Activated T-cell treated with anti-CD3 and anti-CD28 coated beads, Interleukin-2, amount 50 U/mL, for 48 hours (primary cell): ENCODE measurements around the gene THUMPD3.
A peak's percentile ranks its signal among the peaks of the same experiment; 100 is the strongest.

ENCODE experiments used
- DNase-seq, 2 experiments: peaks; one replicate each; pipeline ENCODE4 v3.0.0-alpha.2; 2020

The THUMPD3 gene

DNA sequence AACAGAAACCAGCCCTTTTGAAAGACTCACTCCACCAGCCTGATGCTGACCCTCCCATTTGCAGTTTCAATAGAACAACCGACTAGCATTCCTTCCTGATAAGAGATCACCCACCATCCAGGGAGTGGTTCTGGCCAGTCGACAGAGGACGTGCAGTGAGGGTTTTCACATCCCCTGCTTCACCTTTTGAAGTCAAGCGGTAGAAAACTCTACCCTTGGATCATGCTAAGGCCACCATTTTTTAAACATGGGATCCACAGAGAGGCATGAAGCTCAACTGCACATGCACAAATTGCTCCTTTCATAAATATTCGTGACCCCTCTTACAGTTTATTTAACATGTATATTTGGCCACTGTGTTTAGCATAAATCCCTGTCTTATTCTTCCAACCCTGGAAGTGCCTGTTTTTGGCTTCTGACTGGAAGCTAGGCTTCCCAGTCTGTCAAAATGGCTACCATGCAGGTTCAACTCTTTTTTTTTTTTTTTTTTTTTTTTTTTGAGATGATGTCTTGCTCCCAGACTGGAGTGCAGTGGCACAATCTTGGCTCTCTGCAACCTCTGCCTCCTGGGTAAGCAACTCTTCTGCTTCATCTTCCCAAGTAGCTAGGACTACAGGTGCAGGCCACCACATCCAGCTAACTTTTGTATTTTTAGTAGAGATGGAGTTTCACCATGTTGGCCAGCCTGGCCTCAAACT lies 1.0 kb upstream of the THUMPD3 start:
- DNase-seq: no peak

DNA sequence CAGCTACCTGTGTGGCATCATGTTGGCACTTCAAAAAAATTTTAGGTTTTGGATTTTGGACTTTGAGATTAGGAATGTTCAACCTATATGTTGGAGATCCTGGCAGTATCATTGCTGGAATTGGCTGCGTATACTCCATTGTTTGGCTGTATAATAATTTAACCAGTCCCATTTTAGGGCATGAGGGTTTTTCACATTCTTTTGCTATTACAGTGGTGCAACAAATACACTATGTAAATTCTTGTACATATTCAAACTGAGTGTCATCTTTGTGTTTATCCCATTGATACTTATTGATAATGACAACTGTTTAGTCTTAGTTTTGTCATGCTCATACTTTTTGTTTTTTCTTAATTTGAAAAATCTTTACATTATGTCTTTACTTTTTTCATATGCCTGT lies 6.7 kb downstream of the THUMPD3 start:
- no peak for DNase-seq

DNA sequence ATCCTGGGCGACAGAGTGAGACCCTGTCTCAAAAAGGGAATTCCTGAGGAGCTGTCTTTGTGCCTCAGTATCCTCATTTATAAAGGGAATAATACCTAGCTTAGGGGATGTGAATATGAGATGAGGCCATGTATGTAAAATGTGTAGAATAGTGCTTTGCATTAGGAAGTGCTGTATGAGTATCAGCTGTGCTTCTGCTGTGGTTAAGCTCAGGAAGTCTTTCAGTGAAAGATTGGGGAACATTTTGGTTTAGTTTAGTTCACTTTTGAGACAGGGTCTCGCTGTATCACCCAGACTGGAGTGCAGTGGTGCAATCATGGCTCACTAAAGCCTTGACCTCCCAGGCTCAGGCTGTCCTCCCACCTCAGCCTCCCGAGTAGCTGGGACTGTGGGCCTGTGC lies 10.6 kb downstream of the THUMPD3 start:
- no peak for DNase-seq

DNA sequence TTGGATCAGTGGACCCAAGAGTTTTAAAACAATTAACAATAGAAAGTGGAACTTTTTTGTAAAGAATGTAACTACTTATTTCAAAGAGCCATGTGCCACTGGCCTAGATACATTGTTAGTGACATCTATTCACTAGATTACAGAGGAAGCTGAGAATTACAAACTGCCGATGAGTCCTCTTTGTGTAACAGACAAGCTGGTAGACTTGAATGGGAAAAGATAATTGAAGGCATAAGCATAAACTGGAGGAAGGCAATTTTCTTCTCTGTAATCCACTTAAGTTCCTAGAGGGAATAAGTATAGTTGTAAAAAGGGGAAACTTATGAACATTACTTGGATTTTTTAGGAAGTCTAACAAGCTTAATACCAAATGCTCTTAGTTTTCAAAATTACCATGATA lies 15.1 kb downstream of the THUMPD3 start:
- DNase-seq: no peak

DNA sequence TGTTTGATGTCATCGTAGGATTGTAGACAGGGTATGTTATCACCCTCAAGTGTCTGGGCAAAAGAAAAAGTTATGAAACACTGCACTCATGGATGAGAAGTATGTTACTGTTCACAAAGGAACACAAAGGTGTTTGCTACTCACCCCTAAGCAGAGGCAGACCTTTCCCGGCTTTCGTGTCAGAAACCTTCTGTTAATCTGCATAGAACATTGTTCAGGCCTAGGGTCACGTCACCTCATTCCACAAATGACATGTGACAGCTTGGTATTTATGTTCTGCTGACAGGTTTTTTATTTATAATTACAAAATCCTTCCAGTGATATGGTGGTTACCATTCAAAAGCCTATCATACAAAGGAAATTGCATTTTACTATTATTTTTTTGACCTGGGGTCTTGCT lies 16.5 kb downstream of the THUMPD3 start:
- DNase-seq: no peak

DNA sequence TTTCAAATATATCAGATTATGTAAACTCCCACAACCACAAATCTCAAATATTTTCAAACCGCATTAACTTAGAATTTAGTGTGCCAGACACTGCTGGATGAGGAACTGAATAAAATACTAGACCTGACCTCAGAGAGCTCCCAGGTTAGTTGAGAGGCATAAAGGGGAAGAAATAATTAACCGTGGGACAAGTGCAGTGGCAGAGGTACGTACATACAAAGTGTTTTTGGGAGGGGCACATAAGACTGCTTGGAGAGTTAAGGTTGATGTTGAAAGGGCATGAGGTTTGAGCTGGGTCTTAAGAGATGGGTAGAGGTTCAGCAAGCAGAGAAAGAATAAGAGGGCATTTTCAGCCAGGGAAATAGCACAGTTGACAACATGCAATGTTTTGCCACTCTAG lies 17.2 kb downstream of the THUMPD3 start:
- DNase-seq: no peak

DNA sequence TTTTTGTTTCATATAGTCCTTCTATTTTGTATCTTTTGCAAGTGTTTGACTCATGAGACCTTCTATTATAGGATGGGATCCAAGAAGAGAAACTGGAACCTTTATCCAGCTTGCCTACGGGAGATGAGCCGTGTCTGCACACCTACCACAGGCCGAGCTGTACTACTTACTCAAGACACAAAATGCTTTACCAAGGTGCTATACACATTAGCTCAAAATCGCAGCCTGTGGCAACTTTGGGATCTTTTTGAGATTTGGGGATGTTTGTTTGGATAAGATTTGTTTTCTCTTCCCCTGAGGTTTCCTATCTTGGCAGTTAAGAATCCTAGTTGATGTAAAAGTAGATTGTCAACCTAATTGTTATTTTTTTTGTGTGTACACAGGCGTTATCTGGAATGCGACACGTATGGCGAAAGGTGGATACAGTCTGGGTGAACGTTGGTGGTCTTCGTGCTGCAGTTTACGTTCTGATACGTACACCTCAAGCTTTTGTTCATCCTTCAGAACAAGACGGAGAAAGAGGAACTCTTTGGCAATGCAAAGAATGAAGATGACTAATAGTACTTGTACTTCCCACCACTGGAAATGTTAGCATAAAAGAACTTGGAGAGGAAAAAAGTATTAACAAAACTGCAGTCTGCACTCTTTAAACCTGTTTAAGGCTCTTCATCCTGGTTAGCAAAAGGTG lies 21.4 kb downstream of the THUMPD3 start:
- no peak for DNase-seq

DNA sequence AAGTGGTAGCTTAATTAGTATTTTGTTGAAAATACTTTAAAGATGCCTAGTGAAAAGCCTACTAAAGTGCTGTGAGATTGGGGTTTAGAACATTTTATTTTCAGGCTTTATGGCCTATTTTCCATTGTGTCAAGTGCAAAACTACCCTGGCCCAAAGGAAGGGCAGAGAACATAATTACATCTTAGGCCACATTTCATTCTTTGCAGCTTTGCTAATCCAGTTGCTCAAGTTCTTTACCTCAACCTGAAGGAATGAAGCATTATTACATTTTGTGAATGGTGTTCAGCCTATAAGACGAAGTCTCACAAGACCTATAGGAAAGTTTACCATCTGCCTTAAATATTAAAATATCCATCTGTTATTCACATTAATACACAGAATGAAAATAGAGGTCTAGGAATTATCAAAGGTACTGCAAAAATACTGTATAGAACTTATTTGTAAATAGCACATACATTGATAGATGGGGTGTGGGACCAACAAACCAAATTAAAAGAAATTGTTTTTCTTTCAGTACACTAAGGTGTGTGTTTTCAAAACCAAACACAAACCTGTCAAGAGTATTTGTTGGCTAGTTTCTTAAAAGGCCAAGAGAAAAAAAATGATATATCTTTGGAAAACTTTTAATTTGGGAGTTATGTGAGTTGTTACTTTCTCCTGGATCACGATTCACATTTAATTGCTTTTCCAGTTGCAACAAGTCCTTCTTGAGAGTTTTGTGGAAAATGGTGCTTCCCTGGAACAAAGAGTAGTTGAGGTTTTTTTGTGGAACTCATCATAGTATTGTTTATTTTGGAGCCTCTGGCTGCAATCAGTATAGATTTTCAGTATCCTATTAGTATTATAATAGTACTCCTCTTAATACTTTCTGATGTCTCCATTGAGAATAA lies 22.6 kb downstream of the THUMPD3 start:
- DNase-seq: no peak

DNA sequence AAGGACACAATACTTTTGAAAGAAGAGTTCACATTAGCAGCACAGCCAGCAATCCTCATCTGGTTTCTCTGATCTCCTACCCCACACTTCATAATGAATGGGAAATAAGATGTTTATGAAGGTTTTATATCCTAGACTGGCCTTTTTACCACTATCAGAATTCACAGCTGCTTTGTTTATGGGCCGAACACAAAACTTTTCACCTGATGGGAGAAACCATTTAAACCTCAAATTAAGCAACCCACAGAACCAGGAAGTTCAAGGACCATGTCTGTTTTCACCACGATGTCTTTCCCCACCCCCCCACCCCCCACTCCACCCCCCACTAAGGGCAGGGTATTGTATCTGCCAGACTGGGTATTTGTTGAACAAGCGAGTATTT lies 23.2 kb downstream of the THUMPD3 start:
- DNase-seq: no peak

DNA sequence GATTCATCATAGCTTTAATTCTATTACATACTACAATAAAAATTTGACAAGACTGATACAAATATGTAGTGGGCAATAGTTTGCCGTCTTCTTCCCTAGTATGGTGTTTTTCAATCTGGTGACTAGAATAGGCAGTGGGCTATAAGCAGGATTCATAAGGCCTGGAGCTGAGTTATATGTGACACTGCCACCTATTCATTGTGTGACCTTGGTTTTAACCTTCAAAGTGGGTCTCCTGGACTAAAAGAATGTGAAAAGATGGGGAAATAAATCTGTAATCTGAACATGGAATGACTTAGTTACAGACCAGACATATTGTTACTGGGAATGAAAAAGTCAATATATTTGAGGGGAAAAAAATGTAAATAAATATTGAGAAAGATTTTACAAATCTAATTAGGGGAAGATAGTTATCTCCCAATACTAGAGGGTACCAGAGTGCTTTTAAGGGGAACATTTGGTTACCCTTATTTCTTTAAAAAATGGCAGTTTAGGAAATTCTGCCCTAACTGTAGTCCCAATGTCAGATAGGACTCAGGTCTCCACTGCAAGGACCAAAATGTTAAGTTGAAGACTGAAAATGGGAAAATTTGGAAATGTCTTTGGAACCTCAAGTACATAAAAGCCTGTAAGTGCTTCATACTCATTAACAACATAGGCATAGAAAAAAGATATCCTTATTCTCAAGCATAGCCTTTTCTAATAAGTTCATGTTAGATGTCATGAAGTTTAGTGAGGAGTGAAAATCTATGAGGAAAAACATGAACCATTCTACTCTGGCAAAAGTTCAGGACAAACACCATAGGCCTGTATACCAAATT lies 23.9 kb downstream of the THUMPD3 start:
- no peak for DNase-seq

DNA sequence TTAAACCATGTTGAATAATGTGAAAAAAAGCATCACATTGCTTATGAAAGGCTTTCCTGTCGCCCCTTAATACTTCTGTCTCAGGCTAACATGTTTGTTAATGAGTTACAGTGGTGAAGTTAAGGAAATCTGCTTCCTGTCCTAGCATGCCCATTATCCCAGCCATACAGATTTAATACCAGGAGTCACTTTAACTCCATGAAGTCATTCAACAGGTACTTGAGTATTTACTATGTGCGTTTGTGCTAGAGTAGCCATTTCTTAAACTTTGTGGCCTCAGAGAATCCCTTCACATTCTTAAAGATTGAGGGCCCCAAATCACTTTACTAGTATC lies 24.4 kb downstream of the THUMPD3 start:
- no peak for DNase-seq

DNA sequence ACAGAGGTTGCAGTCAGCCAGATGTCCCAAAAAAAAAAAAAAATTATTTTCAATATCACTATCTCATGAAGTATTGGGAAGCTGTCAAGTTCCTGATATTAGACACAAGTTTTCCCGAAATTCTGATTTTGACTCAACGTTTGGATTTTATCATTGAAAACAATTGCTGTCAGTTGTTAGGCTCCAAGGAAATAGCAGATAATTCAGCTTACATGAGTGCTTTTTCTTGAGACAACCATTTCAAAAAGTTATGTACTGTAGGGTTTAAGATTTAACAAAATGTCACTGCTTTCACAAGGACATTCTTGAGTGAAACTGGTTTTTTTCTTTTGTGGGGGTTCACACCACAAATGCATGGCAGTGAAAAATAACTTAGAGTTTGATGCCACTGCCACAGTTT lies 25.3 kb downstream of the THUMPD3 start:
- no peak for DNase-seq

DNA sequence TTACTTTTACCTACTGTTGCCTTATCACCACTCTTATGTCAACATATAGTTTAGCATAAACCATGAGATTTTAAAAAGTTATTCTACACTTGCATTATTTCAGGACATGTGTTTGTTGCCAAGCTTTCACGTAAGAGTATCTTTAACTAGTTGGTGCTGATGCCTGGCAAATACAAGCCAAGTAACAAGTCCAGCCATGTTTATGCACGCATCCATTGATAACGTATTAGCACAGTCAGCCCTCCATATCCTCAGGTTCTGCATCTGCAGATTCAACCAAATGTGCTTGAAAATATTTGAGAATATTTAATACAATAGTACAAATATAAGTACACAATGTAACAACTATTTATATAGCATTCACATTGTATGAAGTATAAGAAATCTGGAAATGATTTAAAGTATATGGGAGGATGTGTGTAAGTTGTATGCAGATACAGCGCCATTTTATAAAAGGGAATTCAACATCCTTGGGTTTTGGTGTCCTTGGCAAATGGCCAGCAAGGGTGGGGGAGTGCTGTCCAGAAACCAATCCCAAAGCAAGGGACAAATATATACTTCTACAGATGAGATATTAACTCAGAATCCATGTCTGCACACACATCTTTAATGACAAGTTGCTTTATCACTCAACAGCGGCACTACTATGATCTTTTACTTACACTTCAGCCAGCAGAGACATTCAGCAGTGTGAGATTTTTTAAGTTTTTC lies 25.9 kb downstream of the THUMPD3 start:
- DNase-seq: no peak

DNA sequence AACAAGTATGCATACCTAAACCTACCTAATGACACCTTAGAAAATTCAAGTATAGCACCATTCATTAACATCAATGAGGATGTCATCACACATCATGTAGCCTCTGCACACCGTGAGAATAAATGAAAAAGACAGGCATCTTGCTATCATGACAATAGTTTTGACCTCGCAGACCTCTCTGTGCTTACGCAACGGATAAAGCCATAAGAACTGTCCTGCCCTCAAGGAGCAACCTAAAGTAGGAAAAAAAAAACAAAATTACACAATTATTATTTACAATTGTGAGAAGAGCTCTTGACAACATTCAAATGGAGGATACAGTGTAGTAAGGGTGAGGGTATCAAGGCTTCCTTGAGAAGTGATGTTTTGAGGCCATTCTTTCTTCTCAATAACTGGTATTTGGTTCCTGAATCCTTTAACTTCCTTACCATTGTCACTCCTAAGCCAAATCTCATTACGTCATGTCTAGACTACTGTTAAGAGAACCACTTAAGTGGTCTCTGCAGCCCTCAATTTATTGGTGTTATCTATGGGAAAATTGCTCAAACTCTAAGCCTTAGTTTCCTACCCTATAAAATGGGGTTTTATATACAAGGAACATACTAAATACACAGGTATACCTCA lies 27.5 kb downstream of the THUMPD3 start:
- no peak for DNase-seq

DNA sequence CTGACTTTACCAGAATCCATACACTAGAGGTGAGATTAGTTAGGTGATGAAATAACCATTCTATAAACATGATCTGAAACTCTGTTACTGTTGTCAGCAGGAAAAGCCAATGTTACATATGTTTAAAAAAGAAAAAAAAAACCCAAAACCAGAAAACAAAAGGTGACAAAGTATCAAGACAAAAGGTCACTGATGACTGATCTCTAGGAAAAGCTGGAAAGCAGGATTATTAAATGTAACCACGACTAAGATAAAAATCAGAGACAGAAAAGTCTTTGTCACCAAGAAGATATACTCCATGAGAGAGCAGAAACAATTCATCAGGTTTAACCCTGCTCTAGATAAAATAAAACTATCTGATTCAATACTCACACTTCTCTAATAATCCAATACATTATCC lies 29.2 kb downstream of the THUMPD3 start:
- DNase-seq: no peak

DNA sequence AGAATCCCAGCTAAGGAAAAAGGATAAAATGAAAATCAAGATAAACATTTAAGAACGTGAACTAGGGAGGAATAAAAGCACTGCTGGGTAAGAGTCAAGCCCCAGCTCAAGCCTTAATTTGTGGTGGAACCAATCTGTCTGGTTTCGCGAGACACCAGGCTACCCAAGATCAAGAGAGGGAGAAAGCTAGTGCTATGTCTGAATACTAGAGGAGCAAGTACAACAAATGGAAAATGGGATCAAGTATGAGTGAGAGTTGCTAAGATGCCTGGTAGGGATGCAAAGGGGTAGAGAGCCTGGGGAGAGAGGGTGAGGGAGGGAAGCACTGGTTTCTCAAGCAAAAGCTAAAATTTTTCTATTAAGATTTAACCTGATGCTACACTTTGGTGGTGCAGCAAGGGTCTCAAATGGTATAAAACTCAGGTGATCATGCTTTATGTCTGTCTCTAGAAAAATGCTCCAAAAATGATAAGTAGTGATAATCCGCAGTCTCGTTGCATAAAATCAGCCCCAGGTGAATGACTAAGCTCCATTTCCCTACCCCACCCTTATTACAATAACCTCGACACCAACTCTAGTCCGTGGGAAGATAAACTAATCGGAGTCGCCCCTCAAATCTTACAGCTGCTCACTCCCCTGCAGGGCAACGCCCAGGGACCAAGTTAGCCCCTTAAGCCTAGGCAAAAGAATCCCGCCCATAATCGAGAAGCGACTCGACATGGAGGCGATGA lies 32.9 kb downstream of the THUMPD3 start:
- no peak for DNase-seq

DNA sequence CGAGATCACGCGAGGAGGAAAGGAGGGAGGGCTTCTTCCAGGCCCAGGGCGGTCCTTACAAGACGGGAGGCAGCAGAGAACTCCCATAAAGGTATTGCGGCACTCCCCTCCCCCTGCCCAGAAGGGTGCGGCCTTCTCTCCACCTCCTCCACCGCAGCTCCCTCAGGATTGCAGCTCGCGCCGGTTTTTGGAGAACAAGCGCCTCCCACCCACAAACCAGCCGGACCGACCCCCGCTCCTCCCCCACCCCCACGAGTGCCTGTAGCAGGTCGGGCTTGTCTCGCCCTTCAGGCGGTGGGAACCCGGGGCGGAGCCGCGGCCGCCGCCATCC lies 33.4 kb downstream of the THUMPD3 start:
- peak in 1 of 2 experiments; percentile 89 for DNase-seq

DNA sequence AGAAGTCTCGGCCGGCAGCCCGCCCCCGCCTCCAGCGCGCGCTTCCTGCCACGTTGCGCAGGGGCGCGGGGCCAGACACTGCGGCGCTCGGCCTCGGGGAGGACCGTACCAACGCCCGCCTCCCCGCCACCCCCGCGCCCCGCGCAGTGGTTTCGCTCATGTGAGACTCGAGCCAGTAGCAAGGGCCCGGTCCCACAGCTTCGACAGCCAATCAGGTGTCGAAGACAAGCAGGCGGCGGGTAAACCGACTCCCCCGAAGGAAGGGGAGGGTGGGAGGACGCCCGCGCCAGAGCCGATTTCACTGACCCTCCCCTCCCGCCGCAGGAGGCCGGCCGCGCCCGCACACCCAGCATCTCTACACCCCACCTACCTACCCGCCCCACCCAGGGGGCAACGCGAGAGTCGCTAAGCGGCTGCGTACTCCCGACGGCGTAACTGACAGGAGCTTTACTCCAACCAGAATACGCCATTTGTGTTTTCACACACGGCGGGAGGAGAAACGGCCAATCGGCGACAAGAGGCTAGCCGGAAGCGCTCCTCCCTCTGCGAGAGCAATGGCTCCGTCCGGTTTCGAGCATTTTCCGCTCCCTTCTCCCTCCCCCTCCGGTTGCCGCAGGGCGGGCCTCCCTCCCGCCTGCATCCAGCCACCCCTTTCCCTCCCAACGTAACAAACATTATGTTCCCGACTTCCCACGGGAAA lies 33.9 kb downstream of the THUMPD3 start:
- peak; percentile 99 for DNase-seq

DNA sequence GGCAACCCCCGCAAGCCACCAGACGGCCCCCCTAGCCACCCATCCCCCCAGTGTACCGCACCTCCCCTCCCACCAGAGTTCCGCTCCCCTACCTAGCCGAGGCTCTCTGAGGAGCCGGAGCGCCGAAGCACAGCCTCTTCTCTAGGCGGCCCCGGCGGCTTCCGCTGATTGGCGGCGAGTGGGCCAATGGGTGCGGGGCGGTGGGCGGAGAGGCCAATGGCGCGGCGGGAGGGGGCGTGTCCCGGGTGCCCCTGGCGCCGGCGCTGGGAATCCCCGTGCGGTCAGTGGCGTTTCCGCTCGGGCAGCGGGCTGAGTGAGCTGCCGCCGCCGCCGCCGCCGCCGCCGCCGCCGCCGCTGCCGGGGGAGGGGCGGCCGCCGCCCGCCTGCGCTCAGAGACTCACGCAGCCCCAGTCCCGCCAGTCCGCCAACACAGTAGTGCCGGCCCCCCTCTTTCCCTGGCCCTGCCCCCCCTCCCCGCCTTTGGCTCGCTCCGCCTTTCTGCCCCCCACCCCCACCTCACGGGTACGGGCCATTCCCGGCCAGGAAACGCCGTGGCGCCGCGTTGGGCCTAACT lies 34.6 kb downstream of the THUMPD3 start, which contains the start of gene SETD5:
Gene SETD5 (plus strand): TSS at position 284 of the 574 bp plus-strand sequence. CDS start 31,324 bp downstream, outside the sequence.
- peak; percentile 99 to 100 for DNase-seq
